Stimulated activated CD4-positive, alpha-beta T cell treated with anti-CD3 and anti-CD28 coated beads, Interleukin-15, amount 100 ng/mL, for 1 hour (primary cell): ENCODE data around the gene ATP6V1C2.
"Not testable (repeated sequence)": the region's sequence is repeated elsewhere in the genome, so short reads cannot be mapped to it uniquely, and the experiment has no call there.

Experiments
- DNase-seq, 2 donors: peaks; one replicate each; pipeline ENCODE4 v3.0.0-alpha.2; 2020; ENCODE audit warnings: low read depth in 1 of 2, low spot score in 1 of 2

ATP6V1C2 gene

DNA sequence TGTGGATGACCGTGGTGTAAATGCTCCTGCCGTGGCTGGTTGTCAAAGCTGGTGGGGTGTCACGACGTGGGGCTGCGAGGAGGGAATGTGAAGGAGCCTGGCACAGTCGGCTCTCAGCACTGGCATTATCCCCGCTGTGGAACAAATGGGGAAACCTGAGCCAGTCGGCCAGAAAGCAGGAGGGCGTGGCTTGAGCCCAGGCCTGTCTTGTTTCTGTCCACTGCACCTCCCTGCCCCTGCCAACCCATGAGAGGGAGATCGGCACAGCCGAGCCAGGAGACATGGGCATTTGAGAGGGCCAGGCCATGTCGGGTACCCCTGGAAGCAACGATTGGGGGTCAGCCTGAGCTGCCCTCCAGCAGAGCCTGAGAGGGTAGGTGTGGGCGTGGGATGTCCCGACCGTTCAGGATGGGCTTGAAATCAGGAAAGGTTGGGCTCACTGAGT, 46.7 kb downstream of the ATP6V1C2 start:
- no peak for DNase-seq

DNA sequence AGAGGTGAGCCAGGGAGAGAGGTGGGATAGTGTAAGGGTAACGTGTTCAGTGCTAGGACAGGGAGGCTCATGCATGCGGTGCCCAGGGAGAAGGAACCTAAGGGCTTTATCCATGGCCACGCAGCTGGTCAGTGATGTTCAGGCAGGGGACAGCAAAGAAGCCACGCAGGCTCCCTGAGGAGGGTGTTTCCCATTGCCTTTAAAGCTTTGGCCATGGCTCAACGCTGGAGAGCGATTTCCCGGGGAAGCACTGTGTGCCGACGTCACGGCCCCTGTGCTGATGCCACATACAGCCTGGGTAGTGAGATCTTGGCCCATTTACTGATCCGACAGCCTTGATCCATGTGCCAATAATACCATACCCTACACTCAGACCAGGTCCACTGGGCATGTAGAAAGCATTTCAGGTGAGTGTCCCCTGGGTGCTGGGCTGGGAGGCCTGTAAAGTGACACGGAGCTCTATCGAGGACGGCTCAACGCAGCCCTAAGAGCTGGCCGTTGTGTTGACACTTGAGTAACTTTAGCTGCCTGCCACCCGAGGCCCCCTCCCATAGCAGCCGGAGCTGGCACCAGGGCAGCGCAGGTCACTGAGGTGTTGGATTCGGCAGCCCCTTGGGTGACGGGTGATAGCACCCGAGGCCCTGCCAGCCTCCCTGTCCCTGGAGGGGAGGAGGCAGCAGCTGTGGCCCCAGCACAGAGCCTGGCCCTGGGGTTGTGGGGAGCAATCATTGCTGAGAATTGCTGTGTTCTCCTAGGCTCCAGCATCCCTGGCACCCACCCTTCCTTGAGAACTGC, 49.7 kb downstream of the ATP6V1C2 start:
- no peak for DNase-seq

DNA sequence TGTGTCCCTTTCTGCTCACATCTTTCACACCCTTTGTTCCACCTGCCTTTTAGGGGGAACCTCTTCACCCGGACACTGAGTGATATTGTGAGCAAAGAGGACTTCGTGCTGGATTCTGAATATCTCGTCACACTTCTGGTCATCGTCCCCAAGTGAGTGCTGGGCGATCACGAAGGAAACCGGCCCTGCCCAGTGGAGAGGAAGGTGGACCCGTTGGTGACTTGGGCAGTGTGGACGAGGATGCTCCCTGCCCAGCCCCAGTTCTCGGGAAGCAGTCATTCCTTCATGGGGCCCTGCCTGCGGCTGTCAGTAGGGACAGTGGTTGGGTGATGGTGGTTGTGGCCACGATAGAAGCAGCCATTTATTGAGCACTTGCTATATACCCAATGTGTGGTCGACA, 50.4 kb downstream of the ATP6V1C2 start:
- DNase-seq, result no peak

DNA sequence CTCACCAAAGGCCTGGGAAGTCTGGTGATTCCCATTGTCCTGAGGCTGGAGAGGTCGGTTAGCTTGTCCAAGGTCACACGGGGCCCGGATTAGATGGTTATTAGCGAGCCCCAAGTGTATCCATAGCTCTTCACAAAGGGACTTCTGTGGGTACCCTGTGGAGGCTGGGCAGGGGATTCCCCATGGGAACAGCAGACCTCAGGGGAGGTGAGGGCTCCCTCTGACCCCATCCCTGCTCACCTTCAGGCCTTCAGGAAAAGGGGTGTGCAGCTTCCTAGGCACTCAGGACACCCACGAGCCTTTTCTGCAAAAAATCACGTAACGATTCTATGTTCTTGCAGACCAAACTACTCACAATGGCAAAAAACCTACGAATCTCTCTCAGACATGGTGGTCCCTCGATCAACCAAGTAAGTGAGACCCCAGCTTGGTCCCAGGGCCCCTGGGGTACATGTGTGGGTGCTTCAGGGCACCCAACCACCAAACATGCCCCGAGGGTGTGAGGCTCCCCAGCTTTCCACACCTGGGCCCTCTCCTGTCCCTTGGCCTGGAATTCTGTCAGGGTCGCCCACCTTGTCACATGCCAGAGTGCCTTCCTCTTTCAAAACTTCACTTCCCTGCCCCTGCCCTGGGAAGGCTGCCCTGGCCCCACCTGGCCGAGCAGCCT, 50.9 kb downstream of the ATP6V1C2 start:
- no peak for DNase-seq

DNA sequence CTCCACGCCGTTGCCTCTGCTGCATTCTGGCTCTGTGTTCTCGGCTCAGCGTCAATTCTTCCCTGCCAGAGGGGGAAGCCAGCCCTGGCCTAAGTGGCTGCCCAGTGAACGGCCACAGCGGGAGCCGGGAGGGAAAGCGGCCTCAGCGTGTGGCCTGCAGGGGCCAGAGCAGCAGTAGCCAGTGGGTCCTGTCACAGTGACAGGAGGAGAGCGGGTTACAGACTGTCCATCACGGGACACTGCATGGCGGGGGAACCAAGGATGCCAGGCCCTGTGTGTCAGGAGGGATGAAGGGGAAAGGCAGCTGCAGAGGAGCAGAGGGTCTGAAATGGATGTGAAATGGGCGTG, 51.4 kb downstream of the ATP6V1C2 start:
- no peak for DNase-seq

DNA sequence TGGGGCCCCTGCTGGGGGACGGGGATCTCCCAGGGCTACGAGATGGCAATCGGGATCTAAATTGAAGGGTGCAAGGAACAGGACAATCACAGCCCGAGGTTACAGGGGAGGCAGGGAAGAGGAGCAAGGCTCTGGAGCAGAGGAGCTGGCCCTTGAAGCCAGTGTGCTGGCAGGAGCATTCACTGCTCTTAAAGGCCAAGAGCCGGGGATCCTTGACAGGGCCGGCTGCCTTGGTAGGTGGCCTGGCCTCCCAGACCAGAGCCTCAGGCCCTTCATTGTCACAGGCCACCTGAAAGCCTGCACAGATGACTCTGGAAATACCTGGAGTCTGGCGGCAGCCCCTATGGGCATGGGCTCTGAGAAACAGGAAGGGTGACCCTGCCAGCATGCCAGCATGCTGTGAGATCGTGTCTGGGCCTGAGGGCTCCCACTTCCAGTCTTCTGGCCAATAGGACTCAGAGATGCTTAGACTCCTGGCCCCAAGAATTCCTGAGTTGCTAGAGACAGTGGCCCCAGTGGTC, 52.5 kb downstream of the ATP6V1C2 start:
- DNase-seq, result no peak

DNA sequence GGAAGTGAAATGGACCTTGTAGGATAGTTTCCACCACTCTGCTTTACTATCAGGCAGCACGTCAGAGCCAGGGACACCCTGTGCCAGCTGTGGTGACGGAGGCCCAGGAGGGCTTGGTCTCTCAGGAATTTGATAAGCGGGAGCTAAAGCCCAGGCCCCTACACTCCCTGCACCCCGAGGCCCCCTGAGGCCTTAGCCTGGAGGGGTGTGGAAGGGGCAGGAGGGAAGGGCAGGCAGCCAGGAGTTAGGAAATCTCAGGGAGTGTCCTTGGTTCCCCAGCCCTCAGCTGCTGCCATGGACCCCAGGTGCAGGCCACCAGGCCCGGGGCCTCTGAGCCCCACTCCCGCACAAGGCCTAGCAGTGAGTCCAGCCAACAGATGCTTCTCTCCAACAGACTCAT, 53.0 kb downstream of the ATP6V1C2 start:
- no peak for DNase-seq

DNA sequence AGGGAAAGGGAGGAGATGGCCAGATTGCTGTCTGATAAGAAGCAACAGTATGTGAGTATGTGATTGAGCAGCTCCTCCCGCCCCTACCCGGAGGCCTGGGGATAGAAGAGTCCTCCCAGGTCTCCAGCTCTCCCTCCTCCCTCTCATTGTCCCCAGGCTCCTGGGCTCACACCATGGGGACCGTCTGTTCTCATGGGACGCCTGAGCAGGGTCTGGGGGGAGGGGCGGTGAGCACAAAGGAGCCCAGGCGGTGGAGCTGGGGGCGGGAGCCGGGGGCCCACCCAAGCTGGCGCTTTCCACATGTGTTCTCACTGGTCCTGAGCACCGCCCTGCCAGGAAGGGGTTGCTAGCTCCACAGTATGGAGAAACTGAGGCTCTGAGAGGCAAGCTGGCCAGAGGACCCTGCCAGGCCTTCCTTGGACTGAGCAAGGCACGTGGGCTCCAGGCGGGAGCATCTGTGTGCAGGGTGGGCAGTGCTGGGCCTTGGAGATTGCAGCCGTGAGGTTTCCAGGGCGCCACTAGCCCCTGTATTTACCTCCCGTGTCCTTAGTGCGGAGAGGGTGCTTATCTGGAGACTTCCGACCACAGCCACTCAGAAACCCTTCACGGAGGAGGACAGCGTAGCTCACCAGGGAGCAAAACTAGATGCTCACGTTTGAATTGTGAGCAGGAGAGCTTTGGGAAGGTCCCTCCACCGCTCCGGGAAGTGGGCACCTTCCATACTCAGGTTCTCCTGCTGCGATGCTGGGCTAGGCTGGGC, 53.8 kb downstream of the ATP6V1C2 start:
- DNase-seq, result no peak

DNA sequence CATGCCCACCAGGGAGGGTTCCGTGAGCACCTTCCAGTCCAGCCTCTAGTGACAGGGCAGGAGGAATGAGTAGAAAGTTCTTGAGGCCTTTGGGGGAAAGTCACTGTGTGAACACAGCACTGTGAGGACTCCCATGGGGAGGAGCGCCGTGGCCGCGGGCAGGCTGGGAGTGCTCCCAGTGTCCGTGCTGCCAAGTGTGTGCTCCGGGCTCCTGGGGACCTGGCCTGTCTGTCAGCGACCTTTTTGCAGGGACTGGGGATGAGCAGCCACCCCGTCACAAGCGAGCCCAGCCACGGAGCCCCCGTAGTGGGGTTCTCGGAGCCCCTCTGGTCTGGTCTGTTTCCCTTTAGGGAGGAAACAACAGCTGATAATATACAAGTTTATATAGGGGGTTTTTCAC, 54.4 kb downstream of the ATP6V1C2 start:
- no peak for DNase-seq

DNA sequence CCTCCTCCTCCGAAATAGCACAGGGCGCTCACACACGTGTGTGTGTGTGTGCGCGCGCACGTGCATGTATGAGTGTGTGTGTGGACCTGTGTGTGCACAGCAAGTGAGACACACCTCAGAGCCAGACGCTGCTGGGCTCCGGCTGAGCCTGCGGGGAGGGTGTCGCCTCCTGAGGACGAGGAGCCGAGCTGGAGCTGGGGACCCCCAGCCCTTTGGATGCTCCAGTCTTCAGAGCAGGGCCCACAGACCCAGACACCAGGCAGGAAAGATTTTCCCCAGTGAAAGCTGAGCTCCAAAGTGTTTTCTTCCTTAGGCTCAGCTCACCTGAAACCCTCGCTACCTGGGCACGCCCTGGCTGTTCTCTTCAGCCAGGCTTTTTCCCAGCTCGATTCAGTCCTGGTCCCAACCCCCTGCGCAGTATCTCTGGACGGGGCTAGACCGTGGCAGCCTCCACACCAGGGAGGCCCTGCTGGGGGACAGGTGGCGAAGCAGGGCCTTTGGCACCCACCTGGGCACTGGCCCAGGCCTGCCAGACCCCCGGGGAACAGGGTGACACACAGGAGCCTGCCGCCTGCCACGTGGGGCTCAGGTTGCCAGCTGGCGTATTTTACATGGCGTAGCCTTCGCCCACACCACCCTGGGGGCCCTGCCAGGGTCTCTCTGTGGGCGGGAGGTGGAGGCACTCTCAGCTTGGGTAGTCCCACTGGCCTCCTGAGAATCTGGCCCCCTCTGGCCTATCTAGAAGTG, 55.0 kb downstream of the ATP6V1C2 start:
- no peak for DNase-seq

DNA sequence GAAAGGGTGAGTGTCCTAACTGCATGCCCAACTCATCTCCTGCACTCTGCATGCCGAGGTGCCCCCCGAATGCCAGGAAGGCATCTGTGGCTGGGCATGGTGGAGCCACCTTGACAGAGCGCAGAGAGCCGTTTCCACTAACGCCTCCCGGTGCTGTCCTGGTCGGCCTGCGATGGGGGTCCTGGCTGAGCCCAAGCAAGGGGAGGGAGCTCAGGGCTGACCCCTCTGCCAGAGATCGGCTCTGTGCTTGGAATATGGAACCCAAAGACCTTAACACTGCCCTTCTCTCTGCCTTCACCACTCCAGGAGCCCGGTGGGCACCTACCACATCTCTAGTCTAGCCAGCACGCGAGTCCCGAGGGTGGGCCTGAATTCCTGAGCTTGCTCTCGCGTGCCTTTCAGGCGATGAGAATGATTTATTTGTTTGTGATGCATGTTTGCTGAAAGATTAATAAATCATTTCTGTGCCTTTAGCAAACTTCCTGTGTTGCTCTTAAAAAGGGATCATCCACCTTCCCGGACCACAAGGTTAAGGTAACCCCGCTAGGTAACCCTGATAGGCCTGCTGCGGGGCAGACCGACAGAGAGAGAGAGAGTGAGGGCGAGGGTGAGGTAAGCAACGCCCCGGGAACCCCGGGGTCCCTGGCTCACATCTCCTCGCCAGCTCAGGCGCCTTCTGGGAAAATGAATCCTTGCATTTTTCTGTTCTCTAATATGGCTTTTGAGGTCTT, 55.8 kb downstream of the ATP6V1C2 start:
- no peak for DNase-seq

DNA sequence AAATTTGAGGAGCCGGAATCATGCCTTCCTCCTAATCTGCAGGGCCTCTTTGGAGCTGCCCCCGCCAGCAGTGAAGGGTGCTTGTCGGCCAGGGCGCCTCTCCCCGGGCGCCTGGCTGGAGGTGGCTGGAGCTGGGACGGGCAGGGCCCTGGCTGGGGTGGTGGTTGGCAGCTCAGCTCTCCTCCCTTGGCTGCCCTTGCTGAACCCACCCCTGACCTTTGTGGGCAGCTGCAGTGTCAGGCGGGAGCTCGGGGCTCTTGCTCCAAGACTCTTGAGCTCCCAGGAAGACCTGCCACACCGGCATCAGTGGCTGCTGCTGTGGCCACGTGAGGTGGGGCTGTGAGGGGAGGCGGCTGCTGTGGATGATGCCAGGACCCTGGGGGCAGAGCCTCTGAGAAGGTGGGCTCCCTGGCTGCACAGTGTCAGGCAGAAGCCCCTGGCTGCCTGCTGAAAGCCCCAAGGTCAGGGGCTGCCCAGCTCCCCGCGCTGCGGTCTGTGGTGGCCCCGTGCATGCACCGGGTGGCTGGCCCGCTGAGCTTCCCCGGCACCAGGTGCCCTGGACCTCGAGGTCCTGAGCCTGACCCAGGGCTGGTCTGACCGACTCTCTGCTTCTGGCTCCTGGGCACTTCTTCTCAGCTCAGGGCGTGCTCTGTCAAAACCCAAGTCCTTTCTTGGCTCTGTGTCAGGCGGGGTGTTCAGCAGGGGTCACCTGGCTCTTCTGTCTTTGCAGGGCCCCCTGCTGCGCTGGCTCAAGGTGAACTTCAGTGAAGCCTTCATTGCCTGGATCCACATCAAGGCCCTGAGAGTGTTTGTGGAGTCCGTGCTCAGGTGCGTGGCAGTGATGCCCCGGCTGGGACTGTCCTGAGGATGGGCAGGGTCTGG, 56.7 kb downstream of the ATP6V1C2 start:
- no peak for DNase-seq

DNA sequence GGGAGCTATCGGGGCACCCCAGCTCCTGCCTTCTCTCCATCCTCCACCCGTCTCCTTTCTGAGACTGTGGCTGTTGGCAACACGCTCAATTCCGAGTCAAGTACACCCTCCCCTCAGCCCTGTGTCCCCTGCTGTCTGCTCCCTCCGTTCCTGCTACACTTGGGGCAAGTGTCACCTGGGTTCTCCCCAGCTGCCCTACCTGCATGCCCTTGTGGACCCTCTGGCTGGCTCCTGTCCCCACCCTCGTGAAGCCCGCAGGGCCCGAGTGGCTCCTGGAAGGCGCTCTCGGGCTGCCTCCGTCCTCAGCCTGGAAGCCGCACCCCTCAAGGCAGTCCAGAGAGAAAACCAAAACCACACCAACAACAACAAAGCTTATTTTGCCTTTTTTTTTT, 57.3 kb downstream of the ATP6V1C2 start:
- DNase-seq, result no peak

DNA sequence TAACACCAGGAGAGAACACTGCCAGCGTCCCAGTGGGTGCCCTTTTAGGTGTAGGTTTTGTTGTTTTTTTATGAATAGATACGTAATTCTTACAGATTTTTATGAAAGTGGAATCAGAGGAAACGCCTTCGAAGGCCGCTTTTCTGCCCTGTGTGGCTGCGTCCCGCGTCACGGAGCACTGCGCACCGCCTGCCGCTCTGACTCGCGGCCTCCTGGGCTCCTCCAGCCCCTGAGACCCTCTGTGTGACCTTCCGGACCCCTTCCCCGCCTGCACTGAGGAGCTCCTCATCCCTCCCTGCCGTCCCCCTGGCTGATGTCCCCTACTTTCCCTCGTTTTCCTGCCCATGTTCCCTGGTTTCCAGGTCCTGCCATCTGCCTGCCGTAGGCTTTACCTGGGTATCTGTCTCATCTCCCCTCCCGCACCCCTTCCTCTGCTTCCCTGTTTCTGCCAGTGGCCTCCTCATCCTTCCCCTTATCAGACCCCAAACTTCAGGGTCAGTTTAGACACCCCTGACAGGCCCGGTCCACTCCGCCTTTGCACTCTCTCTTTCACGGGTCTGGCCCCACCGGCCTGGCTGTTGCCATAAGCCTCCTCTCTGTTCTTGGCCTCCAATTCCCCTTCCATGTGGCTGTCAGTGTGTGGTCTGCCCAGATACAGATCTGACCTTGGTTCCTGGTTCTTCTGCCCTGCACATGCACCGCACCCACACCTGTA, 58.5 kb downstream of the ATP6V1C2 start:
- no peak for DNase-seq

DNA sequence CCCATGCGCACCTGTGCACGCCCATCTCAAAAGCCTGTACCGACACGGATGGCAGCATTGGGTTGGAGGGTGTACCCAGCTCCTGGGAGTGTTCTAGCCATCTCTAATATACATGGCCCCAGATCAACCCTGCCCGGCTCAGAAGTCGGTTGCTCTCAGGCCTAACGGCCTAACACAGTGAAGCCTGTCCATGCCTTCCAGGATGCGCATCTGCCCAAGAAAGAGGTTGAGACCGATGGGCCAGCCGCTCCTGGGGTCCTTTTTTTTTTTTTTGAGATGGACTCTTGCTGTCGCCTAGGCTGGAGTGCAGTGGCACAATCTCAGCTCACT, 59.0 kb downstream of the ATP6V1C2 start:
- DNase-seq, result no peak

DNA sequence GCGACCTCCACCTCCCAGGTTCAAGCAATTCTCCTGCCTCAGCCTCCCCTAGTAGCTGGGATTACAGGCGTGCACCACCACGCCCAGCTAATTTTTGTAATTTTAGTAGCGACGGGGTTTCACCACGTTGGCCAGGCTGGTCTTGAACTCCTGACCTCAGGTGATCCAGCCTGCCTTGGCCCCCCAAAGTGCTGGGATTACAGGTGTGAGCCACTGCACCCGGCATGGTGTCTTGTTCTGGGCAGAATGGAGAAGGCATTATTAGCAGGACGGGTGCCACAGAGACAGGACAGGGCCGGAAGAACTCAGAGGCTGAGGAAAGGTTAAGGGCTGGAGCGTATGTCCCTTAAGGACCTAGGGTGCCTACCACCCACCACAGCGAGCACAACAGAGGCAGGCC, 59.4 kb downstream of the ATP6V1C2 start:
- DNase-seq, result not testable (repeated sequence)

DNA sequence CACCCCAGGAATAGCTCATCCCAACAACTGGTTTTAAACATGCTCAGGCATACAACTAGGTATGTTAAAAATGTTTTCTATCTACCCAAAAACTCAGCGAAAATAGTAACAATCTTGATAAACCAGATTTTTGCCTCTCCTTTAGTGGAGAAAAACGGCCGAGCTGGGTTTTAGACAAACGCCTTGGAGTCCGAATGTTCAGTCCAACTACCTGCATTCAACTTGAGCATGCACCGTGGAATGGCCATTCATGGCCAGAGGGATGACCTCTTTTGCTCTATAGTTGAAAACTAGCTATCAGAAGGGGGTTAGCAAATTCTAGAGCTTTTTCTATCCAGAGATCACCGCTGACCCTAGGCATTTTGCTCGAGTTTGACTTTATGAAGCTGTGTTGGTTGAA, 60.3 kb downstream of the ATP6V1C2 start:
- DNase-seq, result no peak

DNA sequence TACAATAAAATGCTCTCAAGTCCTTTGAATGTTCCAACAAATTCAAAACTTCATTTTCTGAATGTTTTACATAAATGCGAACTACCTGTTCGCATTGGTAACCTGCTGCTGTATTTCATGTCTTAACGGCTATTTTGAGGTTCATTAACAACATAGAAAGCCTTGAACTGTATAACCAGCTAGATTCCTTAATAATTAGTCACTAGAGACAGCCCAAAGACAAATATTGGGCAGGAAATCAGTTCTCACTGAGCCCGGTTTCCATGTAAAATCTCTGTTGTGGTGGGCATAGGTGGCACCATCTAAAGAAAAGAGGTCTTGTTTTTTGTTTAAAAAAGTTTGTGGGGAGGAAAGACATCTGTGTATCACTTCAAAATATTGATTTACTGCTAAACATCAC, 62.0 kb downstream of the ATP6V1C2 start:
- no peak for DNase-seq

DNA sequence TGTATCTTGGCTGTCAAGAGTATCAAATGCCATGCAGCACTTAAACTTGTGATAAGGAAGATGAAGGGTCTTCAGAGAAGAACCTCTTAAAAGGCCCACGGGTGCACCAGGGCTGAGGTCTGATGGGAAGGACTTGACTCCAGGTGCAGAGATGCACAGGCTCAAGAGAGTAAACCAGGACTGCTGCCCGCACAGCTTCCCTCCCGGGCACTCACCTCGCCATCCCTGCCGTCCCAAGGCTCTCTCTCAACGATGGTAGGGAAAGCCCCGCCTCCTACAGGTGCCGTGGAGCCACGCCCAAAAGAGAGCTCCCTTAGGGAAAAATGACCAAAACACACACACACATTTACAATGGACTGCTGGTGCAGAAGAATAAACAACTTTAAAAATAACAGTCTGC, 63.3 kb downstream of the ATP6V1C2 start:
- no peak for DNase-seq
